Endodermal cell (in vitro differentiated cells): ENCODE data around the gene CAMSAP3. TPM values are rescaled to one million over a fixed set of nuclear protein-coding genes. Genes with fewer than 3 reads are reported as not detected.

Experiments
- DNase-seq: peaks from one replicate; pipeline ENCODE4 v3.0.0-alpha.2; 2017
- H3K27ac ChIP-seq: 2 replicates; pipeline ENCODE4 v1.5.1; 2013; ENCODE audit warnings: mild to moderate bottlenecking, low read depth, low read length, moderate library complexity
- H3K27me3 ChIP-seq: 2 replicates; pipeline ENCODE4 v1.6.1; 2013; ENCODE audit warnings: mild to moderate bottlenecking, low read length, moderate library complexity; ENCODE audit not compliant: insufficient read depth, control insufficient read depth, poor library complexity, severe bottlenecking
- H3K36me3 ChIP-seq: 2 replicates; pipeline ENCODE4 v1.7.0; 2013; ENCODE audit warnings: mild to moderate bottlenecking, low read length, moderate library complexity; ENCODE audit not compliant: control insufficient read depth, insufficient read depth
- H3K4me1 ChIP-seq: one replicate; pipeline ENCODE4 v1.7.0; 2013; ENCODE audit warnings: low read length; ENCODE audit not compliant: control insufficient read depth, insufficient read depth
- H3K4me3 ChIP-seq: 2 replicates; pipeline ENCODE4 v1.5.1; 2013; ENCODE audit warnings: mild to moderate bottlenecking, low read length, moderate library complexity
- H3K9ac ChIP-seq: 2 replicates; pipeline ENCODE4 v1.6.1; 2013; ENCODE audit warnings: mild to moderate bottlenecking, low read length, moderate library complexity; ENCODE audit not compliant: poor library complexity, severe bottlenecking; ENCODE audit errors: extremely low read depth
- H3K9me3 ChIP-seq: 2 replicates; pipeline ENCODE4 v1.6.1; 2013; ENCODE audit warnings: mild to moderate bottlenecking, low read length, moderate library complexity; ENCODE audit not compliant: control insufficient read depth
- H3K27ac Mint-ChIP-seq: 2 replicates; pipeline ENCODE4 v1.8.0; 2020; ENCODE audit warnings: mixed read lengths
- H3K27me3 Mint-ChIP-seq: 2 replicates; pipeline ENCODE4 v1.8.0; 2021; ENCODE audit warnings: mild to moderate bottlenecking, mixed read lengths; ENCODE audit not compliant: insufficient read depth
- H3K36me3 Mint-ChIP-seq: 2 replicates; pipeline ENCODE4 v1.8.0; 2020; ENCODE audit warnings: low read depth, mixed read lengths
- H3K4me1 Mint-ChIP-seq: 2 replicates; pipeline ENCODE4 v1.8.0; 2020; ENCODE audit warnings: mixed read lengths
- H3K4me3 Mint-ChIP-seq: 2 replicates; pipeline ENCODE4 v1.8.0; 2020; ENCODE audit warnings: mild to moderate bottlenecking, moderate library complexity, mixed read lengths
- H3K9me3 Mint-ChIP-seq: 2 replicates; pipeline ENCODE4 v1.8.0; 2020; ENCODE audit warnings: mild to moderate bottlenecking, mixed read lengths
- WGBS, 2 experiments: methylation state at CpG; one replicate each; pipeline versions ENCODE4 v1.1.5 to v1.1.7; 2013; ENCODE audit warnings: missing lambda C conversion rate in 2 of 2, mixed read lengths in 1 of 2; ENCODE audit not compliant: insufficient coverage in 1 of 2, insufficient read length in 1 of 2; 5-methylcytosine and 5-hydroxymethylcytosine counted together
- microRNA-seq: library from miRNA; unstranded; fragments of <30 nt; microRNA quantifications from one replicate; pipeline ENCODE4 v1.2.0, GENCODE V29; 2020; ENCODE audit warnings: borderline microRNAs expressed
- total RNA-seq, 2 donors: library from RNA; stranded (reverse); fragmentation: NEBNext Ultra II Directional in 1 of 2; extraction: Animal tissue kit (Norgen Biotek cat#: 25700) in 1 of 2; gene quantifications; 2 replicates in 1 of 2; 3 replicates in 1 of 2; pipeline ENCODE4 v1.2.1, GENCODE V29; 2021
- TF ChIP-seq, protein P1 (sequence below): fragments of 200-600 bp; sonication (generic); conservative IDR thresholded peaks from 2 replicates; pipeline ENCODE4 v1.5.0; 2021; ENCODE audit warnings: antibody characterized with exemption, mild to moderate bottlenecking

CAMSAP3 gene
- total RNA-seq, 2 donors from 2014 or later: 65.5 to 76.8 TPM

DNA sequence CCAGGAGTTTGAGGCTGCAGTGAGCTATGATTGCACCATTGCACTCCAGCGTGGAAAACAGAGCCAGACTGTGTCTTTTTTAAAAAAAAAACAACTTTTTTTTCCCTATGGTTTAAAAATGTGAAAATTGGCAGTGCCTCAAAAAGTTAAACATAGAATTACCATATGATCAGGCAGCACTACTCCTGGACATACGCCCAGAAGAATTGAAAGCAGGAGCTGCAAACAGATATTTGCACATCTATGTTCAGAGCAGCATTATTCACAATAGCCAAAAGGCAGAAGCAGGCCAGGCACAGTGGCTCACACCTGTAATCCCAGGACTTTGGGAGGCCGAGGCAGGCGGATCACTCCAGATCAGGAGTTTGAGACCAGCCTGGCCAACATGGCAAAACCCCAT is 69.4 kb downstream of the CAMSAP3 start:
- H3K27ac ChIP-seq: no peak overlapping the region
- Mint-ChIP-seq H3K27ac (no peak overlapping the region), H3K4me3 (no peak overlapping the region), H3K9me3 (no peaks in the 10 kb centered on the region), H3K4me1 (no peaks in the 10 kb centered on the region), H3K36me3 (no peaks in the 10 kb centered on the region), H3K27me3 (peaks cover 55% of the 10 kb centered on the region)
- no peaks in the 10 kb centered on the region for H3K36me3 ChIP-seq
- DNase-seq: no peak
- TF ChIP-seq, protein P1, sequence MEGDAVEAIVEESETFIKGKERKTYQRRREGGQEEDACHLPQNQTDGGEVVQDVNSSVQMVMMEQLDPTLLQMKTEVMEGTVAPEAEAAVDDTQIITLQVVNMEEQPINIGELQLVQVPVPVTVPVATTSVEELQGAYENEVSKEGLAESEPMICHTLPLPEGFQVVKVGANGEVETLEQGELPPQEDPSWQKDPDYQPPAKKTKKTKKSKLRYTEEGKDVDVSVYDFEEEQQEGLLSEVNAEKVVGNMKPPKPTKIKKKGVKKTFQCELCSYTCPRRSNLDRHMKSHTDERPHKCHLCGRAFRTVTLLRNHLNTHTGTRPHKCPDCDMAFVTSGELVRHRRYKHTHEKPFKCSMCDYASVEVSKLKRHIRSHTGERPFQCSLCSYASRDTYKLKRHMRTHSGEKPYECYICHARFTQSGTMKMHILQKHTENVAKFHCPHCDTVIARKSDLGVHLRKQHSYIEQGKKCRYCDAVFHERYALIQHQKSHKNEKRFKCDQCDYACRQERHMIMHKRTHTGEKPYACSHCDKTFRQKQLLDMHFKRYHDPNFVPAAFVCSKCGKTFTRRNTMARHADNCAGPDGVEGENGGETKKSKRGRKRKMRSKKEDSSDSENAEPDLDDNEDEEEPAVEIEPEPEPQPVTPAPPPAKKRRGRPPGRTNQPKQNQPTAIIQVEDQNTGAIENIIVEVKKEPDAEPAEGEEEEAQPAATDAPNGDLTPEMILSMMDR: no peak
- H3K4me3 ChIP-seq: no peak overlapping the region
- no peaks in the 10 kb centered on the region for H3K9me3 ChIP-seq
- 76 to 88% methylated on average over 3 to 4 of the region's 4 CpGs for WGBS, 2 experiments
- no peak overlapping the region for H3K9ac ChIP-seq
- no peaks in the 10 kb centered on the region for H3K4me1 ChIP-seq
- peaks cover 34% of the 10 kb centered on the region for H3K27me3 ChIP-seq

Small RNAs within 50 kb of the gene (microRNA-seq; reads per million reads assigned to microRNA genes)
- gene MIR6792: not detected

Other genes starting within 250 kb of the CAMSAP3 start
- gene ARHGEF18, start 246.9 kb upstream of the CAMSAP3 start, total RNA-seq: 10 to 100 TPM; 51.7 to 53.3 TPM
- gene PEX11G, start 106.8 kb upstream of the CAMSAP3 start, total RNA-seq: 1 to 10 TPM; 2.6 to 3.0 TPM
- 10 to 100 TPM; 45.9 to 53.2 TPM for gene ZNF358, start 79.8 kb upstream of the CAMSAP3 start, total RNA-seq
- gene MCOLN1, start 73.2 kb upstream of the CAMSAP3 start, total RNA-seq: 10 to 100 TPM; 18.0 to 21.4 TPM
- 100 to 1,000 TPM in 1 of 2 donors, 10 to 100 TPM in 1; 86.1 to 124 TPM for gene PNPLA6, start 60.1 kb upstream of the CAMSAP3 start, total RNA-seq
- 10 to 100 TPM; 44.3 to 46.6 TPM for gene XAB2, start 33.7 kb downstream of the CAMSAP3 start, total RNA-seq
- 100 to 1,000 TPM; 149 to 182 TPM for gene PET100, start 33.9 kb downstream of the CAMSAP3 start, total RNA-seq
- gene PCP2, start 37.9 kb downstream of the CAMSAP3 start, total RNA-seq: under 1 TPM in 1 of 2 donors, not detected in 1; 0.55 TPM
- gene STXBP2, start 41.2 kb downstream of the CAMSAP3 start, total RNA-seq: 100 to 1,000 TPM; 119 to 126 TPM
- not detected for gene RETN, start 73.2 kb downstream of the CAMSAP3 start, total RNA-seq
- gene MCEMP1, start 81.2 kb downstream of the CAMSAP3 start, total RNA-seq: not detected
- gene TRAPPC5, start 85.0 kb downstream of the CAMSAP3 start, total RNA-seq: 10 to 100 TPM; 64.6 to 93.1 TPM
- gene FCER2, start 106.3 kb downstream of the CAMSAP3 start, total RNA-seq: not detected
- gene CLEC4G, start 136.2 kb downstream of the CAMSAP3 start, total RNA-seq: not detected
- gene CD209, start 151.7 kb downstream of the CAMSAP3 start, total RNA-seq: not detected
- gene CLEC4M, start 167.4 kb downstream of the CAMSAP3 start, total RNA-seq: not detected
- 1 to 10 TPM; 6.4 to 9.2 TPM for gene EVI5L, start 234.4 kb downstream of the CAMSAP3 start, total RNA-seq